GM19239 (cell line): ENCODE results near the gene MBTPS1.

Experiments used
- DNase-seq: peaks from one replicate; pipeline ENCODE4 v3.0.0; 2011; ENCODE audit warnings: low spot score; ENCODE audit not compliant: insufficient read length
- FAIRE-seq: peaks from 2 replicates; lab custom pipeline; 2011; peaks lifted over from hg19 to GRCh38; lab: Jason Lieb, UNC

Gene MBTPS1

DNA sequence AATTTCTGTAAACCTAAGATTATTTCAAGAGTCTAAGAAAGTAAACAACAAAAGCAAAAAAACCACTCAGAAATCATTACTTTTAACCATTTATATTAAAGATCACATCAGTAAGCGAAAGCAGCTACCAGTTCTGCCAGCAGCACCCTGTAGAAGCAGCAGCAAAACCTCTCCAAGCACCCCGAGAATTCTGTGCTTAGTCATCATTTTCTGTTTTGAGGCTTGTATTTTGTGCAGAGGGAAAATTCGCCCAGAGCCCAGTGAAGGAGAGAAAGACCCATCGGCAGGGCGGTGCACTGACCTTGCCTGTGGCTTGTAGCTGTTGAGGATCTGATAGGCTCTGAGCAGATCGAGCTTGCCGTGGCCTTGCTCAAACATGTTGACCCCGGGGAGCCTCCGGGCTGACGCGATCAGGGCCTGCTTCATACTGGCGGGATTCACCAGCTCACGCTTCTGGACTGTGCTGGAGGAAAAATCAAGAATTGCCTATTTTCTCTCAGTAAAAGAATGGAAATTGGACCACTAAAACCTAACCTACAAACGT, 35.2 kb downstream of the MBTPS1 start:
- FAIRE-seq (no peak), DNase-seq (no peak)

DNA sequence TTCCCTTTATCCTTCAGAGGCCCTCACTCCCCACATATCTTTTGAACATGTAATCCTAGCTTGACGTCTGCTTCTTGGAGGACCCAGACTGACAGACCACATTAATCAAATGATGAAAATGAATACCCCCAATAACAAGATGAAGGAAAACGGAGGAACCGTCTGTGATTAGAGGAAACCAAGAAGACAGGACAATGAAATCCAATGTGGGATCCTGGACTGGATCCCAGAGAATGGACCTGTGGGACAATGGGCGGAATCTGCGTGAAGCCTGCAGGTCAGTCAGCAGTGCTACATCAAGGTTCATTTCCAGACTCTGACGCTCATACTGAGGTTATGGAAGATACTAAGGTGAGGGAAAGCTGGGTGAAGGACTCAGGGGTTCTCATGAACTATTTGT, 35.9 kb downstream of the MBTPS1 start:
- FAIRE-seq (no peak), DNase-seq (no peak)

DNA sequence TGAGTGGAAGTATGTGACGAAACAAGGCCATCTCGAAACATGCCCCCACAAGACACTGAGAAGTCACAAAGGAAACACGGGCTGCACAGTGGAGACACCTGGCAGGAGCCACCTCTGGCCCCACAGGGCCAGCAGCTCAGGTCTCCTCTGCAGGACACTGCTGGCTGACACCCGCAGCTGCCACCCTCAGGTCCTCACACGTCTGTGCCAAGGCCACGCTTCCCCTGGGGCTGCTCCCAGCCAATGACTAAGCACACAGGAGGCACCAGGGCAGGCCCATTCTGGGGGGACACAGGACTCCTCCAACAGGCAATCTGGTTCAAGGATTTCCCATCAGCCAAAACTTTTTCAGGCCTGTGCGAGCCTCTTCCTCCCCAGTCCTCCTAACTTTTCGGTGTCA, 36.4 kb downstream of the MBTPS1 start:
- DNase-seq (no peak), FAIRE-seq (no peak)

DNA sequence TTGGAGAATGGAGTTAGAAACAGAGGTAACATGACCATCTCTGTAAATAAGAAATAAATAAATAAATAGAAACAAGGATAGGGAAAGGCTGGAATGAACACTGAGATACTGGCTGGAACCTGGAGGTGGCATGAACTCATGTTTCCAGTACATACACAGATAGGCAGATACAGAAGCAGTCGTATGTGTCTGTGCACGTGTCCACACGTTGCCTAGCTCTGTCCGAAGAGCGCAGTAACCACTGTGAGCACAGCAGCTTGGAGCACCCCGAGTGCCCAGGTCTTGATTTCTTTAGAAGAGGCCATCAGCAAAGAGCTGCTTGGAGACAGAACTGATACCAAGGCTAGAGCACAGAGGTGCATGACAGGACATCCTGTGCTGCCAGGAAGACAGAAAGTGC, 37.1 kb downstream of the MBTPS1 start:
- DNase-seq (no peak), FAIRE-seq (no peak)

DNA sequence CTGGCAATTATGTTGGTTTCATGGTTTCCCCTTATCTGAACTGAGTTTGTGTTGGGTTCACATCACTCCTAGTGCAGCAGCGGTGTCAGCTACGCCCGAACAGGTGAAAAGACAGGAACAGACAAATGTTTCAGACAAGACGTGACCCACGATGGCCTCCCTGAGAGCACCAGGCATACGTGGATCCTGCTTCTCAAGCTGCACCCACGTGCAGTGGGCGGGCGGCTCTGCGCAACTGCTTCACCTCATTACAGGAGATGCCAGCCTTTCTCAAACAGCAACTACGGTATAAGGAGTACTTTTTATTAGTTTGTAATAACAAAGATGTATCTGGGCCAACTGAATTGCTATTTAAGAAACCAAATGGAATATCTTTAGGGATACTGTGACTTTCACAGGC, 41.4 kb downstream of the MBTPS1 start:
- FAIRE-seq (no peak), DNase-seq (no peak)

DNA sequence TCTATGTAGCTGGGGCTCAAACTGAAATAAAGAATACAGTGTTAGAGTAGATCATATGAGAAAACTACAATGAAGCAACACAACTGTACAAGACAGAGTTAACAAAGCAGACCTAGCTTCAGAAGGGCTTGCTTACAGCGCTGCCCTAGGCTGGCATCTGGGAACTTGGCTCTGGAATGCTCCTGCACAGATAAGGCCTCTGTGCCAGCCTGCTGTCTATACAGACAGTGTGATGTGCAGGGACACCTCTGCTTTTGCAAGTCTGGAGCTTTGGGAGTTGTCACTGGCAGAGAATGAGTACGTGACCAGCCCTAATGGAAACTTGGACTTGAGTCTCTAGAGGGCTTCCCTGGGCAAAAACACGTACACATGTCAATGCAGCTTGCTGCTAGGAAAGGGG, 42.0 kb downstream of the MBTPS1 start:
- DNase-seq = no peak
- no peak for FAIRE-seq

DNA sequence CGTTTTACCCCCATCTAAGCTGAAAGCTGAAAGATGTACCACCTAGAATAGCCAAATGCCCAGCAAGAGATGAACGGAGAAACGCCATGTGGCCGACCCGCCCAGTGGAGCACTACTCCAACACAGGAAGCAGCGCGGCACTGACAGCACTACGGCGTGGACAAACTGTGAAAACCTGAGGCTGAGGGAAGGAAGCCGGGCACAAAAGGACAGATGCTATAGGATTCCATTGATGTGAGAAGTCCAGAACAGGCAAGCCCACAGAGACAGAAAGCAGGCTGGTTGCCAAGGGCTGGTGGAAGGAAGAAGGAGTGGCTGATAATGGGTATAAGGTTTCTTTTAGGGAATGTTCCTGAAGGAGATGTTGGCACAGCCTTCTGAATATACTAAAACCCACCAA, 44.7 kb downstream of the MBTPS1 start:
- no peak for FAIRE-seq
- DNase-seq = no peak

DNA sequence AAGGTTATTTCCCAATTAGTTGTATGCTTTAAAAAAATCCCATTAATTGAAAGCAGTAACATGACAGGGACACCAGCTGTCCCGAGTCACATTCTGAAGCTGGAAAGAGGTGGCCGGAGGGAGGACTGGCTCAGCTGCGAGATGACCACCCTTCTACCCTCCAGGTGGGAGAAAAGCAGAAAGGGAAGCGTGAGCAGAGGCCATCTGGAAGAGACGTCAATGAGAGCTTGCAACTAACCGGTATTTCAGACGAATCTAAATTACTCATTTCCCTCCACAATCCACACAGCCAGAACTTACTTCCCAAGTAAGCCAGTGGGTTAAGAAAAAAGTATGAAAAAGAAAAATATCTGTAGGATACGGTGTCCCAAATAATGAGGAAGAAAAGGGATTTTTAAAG, 45.6 kb downstream of the MBTPS1 start:
- DNase-seq (no peak), FAIRE-seq (no peak)

DNA sequence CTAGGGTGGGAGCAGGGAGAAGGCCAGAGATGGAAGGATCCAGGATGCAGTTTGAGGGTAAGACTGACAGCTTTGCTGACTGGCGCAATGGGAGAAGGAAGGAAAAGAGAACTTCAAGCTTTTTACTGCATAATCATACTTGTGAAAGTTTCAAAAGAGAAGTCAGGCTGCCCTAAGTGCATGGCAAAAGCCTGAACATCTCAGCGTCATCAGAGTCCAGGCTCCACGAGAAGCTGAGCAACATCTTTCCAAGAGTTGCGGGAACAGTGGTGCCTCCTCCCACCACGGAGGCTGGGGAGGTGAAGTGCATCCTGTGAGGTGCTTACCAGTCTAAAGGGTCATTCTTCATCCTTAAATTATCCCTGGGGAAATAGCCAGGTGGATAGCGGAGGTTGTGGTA, 47.2 kb downstream of the MBTPS1 start:
- DNase-seq (no peak), FAIRE-seq (no peak)

DNA sequence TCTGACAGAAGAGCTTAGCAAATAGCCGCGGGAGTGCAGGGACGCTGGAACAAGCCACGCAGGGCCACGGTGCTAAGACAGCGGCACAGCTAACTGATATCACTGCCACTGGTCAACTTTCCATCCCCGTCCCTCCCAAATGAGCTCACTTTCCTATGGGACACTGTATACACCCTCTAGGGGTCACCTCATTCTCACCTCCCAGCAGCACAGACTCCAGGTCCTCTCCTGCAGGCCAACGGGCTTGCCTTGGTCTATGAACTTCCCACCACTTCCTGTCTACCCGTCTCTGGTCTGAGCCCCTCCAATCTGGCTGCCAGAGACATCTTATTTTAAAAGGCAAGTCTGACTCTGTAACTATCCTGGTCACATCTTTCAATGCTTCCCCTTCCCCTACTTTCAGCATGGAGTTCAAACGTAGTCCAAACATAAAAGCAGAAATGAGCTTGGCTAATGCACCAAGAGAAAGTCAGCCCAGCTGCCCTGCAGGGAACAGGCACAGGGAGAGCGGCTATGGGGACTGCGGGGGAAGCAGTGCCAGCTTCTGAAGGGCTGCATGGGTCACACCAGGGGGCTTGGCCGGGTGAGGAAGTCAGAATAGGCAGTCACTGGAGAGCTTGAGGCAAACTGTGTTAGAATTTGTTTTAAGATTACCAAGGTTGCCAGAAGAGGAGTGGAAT, 47.8 kb downstream of the MBTPS1 start:
- DNase-seq (no peak), FAIRE-seq (no peak)

DNA sequence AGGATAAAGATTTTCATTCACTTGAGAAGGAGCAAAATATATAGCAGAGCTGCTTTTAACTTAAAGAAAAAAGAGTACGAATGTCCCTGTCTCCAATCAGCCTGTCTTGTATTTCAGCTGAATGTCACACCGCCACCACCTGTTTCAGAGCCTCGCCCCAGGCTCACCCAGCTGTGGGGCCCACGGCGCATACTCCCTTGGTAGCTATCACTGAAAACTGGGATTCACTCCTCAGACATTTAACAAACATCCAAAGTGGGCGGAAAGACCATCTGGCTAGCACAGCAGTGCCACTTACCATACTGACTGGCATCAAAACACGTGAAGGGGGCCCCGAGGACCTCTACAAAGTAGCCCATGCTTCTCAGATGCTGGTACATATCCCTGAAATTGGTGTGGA, 48.7 kb downstream of the MBTPS1 start:
- FAIRE-seq = no peak

DNA sequence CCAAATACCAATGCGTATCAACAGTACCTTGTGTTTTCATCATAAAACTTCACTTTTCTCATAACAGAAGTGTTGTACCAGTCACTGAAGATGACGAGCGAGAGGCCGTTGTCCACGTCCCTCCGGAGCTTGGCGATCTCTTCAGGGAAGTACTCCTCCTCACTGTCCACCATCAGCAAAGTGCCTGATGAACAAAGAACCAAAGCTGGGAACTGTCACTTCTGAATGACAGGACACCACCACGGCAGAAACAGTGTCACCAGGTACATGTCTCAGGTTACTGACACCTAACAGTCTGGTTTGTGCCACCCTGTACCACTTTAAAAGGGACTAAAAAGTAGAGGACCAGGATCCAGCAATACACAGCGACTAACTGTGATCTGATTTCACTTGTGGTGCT, 49.1 kb downstream of the MBTPS1 start:
- FAIRE-seq (no peak), DNase-seq (no peak)

More for the DNA sequence above, 48.7 kb downstream of the MBTPS1 start:
- no peak for DNase-seq

DNA sequence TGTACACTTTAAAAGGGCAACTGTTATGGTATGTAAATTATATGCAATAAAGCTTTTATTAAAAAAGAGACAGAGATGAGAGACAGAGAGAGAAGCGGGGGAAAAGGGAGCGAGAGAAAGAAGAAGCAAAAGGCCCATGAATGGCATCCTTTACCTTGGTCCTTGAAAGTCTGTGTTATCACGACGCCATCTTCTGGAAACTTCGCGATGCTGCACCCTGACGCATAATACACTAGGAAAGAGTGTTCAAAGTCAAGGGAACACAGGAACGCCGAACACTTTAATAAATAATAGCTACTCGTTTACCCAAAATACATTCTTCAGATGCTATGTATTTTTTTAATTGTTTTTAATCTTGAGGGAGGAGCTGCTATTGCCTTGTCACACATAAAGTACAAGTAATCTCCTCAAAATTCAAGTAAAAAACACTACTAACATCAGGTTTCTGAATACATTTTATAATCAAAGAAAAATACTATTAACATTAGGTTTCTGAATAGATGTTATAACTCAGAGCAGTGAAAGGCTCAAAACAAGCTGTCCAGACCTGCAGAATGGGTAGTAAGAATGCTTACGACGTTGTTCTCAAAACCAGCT, 51.1 kb downstream of the MBTPS1 start:
- FAIRE-seq = peak; percentile 8
- no peak for DNase-seq

DNA sequence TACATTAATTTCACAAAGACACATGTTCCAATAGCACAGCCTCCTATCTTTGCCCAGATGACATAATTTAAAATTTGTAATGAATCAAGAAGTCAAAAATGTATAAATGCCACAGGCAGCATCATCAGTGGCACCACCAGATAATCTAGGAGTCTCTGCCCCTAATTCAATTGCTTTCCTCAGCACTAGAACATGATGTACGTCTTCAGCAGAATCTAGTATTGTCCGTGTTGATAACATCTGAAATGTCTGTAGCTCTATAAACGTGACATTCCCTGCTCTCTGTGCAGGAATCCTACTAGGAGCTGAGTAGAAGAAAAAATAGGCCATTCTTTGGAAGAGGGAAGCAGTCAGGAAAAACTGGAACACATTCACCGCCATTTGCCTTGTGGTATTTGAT, 52.8 kb downstream of the MBTPS1 start:
- DNase-seq (no peak), FAIRE-seq (no peak)

DNA sequence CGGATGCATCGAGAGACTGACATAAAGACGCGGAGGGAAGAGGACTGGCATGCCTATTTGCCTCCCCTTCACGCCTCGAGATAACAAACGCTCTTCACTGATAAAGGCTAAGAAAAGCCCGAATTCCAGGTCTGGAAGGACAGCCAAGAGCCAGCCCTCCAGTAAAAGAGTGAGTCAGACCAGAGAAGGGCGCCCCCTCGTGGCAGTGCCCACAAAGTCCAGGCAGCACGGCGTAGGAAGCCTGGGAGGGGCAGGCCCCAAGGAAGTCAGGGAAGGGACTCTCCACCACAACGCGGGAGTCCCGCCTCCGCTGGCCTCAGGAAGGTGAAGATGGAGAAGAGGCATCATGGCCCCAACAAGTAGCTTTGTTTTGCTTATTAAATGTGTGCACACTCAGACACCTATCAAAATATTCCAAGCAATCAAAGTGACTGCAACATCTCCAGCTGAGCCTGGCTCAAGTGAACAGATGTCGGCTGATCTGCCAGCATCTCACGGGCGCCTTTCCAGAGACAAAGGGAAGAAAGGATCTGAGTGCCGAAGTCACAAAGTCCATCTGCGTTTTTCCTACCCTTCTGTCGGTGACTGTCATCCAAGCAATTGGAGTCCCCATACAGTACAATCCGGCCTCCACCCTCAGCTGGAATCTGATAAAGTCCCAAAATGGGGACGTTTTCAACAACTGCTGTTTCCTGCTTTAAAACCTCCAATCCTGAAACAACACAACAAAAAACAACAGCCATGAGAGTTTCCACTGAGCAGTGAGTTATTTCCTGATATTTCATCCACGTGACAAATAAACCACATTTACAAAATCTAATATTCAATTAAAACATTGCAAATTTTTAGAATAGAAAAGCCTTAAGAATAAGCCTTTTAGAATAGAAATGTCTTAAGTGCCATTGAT, 53.8 kb downstream of the MBTPS1 start:
- DNase-seq (peak; percentile 46), FAIRE-seq (no peak)

DNA sequence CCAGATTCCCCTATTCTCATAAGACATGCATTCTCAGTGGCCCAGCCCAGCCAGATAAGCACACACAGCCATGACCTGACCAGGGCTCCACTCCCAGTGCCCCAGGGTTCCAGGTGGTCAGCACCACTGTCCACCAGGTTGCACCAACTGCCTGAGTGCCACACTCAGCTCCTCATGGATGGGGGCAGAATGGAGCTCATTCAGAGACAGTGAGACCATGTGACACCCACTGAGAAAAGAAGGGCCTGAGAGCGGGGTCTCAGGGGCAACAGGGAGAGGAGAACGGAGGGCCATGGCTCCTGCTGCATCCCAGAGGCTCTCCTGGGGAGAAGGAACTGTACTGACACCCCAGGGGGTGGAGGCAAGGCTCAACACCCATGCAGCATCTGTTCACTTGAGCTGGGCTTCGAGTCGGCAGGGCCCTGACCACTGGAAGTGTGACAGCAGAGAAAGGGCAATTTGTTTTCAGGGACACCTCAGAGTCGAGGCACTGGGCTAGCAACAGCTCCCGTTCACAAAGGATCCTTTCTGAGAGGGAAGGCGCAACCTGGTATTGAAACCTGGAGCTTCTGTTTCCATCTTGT, 55.4 kb downstream of the MBTPS1 start:
- DNase-seq (no peak), FAIRE-seq (no peak)

DNA sequence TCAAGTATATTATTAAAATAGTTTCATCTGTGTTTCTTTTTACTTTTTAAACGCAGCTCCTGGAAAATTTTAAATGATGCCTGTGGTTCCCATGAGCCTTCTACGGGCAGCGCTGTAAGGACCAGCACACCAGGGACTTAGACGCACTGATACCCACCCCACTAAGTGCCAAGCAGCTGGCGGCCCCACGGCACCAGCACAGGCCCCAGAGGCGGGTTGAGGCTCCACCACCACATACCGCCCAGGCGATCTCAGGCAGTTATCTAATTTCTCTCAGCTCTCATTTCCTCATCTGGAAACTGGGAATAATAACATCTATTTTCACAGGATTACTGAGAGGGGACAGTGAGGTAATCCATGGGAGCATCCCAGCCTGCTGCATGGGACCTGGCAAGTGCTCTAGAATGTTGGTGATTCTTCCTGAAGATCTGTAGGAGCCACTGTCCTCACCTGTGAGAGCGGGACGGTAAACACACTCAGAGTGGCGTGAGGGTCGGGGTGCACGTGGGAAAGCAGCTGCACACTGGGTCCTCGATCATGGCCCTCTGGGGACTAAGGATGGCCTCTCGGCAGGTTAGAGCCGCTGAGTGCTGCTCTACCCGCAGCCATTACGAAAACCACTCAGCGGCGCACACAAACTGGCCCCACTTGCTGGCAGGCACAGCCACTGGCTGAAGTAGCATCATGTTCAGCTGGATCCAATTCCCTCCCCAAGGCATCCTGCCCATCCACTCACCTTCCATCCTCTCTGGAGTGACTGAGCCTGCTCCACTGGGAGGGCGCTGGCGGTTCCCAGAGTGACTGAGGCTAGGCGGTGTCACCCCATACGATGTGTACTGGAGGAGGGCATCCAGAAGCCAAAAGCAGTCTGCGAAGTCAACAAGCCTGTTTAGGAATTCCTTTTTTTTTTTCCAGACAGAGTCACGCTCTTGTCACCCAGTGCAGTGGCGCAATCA, 56.5 kb downstream of the MBTPS1 start:
- FAIRE-seq (no peak), DNase-seq (no peak)

DNA sequence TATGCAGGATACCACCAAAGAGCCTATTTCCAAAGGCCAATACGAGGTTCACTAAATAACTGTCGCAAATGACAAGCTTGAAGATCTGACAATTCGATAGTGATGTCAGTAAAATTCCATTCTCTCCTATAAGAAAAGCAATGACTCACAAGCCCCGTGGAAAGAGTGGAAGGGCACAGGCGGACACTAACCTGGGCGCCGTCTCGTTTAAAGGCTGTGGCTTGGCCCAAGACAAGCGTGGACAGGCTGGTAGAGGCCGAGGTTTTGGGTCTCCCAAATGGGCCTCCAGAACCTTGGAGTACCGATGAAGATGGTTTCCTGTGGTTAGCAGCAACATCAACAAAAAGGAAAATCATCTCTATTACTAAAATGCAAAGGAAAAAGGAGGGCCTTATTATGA, 57.6 kb downstream of the MBTPS1 start:
- FAIRE-seq (no peak), DNase-seq (no peak)

DNA sequence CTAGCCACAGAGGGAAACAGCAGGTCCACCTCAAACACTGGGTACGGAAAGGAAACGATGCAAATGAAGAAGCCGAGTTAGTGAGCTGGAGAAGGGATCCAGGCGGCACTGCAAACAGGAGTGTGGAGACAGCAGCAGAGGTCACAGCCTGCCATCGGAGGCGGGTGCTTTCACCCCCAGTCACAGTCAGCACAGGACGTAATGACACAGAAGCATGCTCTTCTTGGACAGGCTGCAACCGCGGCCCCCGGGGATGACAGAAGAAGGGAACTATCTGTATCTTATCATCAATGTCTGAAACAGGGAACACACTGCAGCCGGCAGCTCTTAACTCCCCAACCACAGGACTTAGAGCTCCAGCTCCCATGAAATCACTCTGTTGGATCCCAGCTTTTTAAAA, 58.1 kb downstream of the MBTPS1 start:
- no peak for FAIRE-seq
- DNase-seq = no peak

DNA sequence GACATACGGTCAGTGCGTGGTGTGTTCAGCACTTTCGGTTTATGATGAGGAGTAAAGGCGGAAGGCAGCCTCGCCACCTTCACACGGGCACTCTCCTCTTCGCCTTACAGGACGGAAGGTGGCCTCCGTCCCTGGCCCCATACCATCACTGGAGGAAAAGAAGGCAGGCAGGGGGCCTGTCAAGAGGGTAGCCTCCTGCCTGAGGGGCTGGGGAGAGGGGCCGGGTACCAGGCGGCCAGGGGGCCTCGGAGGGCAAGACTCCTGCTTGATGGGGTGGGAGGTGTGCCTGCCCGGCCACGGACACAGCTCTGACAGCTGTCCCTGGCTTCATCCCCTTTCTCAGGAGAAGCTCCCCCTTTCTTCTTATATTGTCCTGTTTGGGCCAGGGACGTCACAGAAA, 58.5 kb downstream of the MBTPS1 start:
- DNase-seq = no peak
- no peak for FAIRE-seq
